Keratinocyte (primary cell): ENCODE measurements around the gene USP26. TPM values are rescaled to one million over a fixed set of nuclear protein-coding genes. Genes with fewer than 3 reads are reported as not detected.

Experiments used
- DNase-seq: peaks from one replicate; pipeline ENCODE4 v3.0.0-alpha.2; 2011; ENCODE audit warnings: low read depth, missing footprints, low spot score
- FAIRE-seq: peaks from 2 replicates; lab custom pipeline; 2011; peaks lifted over from hg19 to GRCh38; lab: Jason Lieb, UNC
- H2AFZ ChIP-seq: 2 replicates; pipeline ENCODE4 v1.6.0; 2012; ENCODE audit warnings: low read length, control low read depth, inconsistent platforms; ENCODE audit not compliant: control insufficient read depth
- H3K27ac ChIP-seq: 2 replicates; pipeline ENCODE4 v1.5.1; 2011; ENCODE audit warnings: low read length; ENCODE audit not compliant: control insufficient read depth, insufficient read depth
- H3K27me3 ChIP-seq: 3 replicates; pipeline ENCODE4 v1.6.0; 2011; ENCODE audit warnings: low read length; ENCODE audit not compliant: control insufficient read depth, insufficient read depth; ENCODE audit errors: extremely low read depth
- H3K36me3 ChIP-seq, 2 experiments: 2 replicates in 1 of 2; 3 replicates in 1 of 2; pipeline ENCODE4 v1.5.1; 2011; ENCODE audit warnings: low read length in 2 of 2, mild to moderate bottlenecking in 1 of 2; ENCODE audit not compliant: control insufficient read depth in 2 of 2, insufficient read depth in 2 of 2; ENCODE audit errors: extremely low read depth in 1 of 2
- H3K4me1 ChIP-seq: 3 replicates; pipeline ENCODE4 v1.5.1; 2011; ENCODE audit warnings: low read length; ENCODE audit not compliant: control insufficient read depth, insufficient read depth; ENCODE audit errors: extremely low read depth
- H3K4me2 ChIP-seq: 3 replicates; pipeline ENCODE4 v1.6.0; 2011; ENCODE audit warnings: low read depth, low read length; ENCODE audit not compliant: control insufficient read depth, insufficient read depth; ENCODE audit errors: extremely low read depth
- H3K4me3 ChIP-seq, 3 experiments: fragments of 200-600 bp in 1 of 3; sonication (generic) in 1 of 3; 2 replicates in 2 of 3; 3 replicates in 1 of 3; pipeline ENCODE4 v1.5.1; 2011 to 2016; ENCODE audit warnings: low read length in 3 of 3, mild to moderate bottlenecking in 3 of 3, control low read depth in 2 of 3, inconsistent platforms in 1 of 3, low read depth in 1 of 3, mixed read lengths in 1 of 3, mixed run types in 1 of 3, moderate library complexity in 1 of 3; ENCODE audit not compliant: control insufficient read depth in 2 of 3, insufficient read depth in 2 of 3; ENCODE audit errors: extremely low read depth in 1 of 3
- H3K79me2 ChIP-seq: 2 replicates; pipeline ENCODE4 v1.6.0; 2012; ENCODE audit warnings: low read length; ENCODE audit not compliant: control insufficient read depth, insufficient read depth
- H3K9ac ChIP-seq: 3 replicates; pipeline ENCODE4 v1.6.0; 2011; ENCODE audit warnings: low read length; ENCODE audit not compliant: control insufficient read depth, insufficient read depth; ENCODE audit errors: extremely low read depth
- H3K9me1 ChIP-seq: 3 replicates; pipeline ENCODE4 v1.6.0; 2011; ENCODE audit warnings: low read length; ENCODE audit not compliant: control insufficient read depth, insufficient read depth; ENCODE audit errors: extremely low read depth
- H3K9me3 ChIP-seq: 2 replicates; pipeline ENCODE4 v1.5.1; 2012; ENCODE audit warnings: low read depth, low read length; ENCODE audit not compliant: control insufficient read depth
- H4K20me1 ChIP-seq: 3 replicates; pipeline ENCODE4 v1.6.0; 2011; ENCODE audit warnings: low read length; ENCODE audit not compliant: control insufficient read depth, insufficient read depth; ENCODE audit errors: extremely low read depth
- CTCF ChIP-seq, 3 experiments: IDR thresholded peaks in 1 of 3; conservative IDR thresholded peaks in 1 of 3; optimal IDR thresholded peaks in 1 of 3; 2 replicates in 2 of 3; 3 replicates in 1 of 3; pipeline versions ENCODE3 to v1.5.1; 2011; ENCODE audit warnings: low read length in 3 of 3, mild to moderate bottlenecking in 3 of 3, moderate library complexity in 2 of 3, control low read depth in 1 of 3, inconsistent platforms in 1 of 3; ENCODE audit not compliant: insufficient read depth in 2 of 3; ENCODE audit errors: extremely low read depth in 1 of 3
- EZH2 ChIP-seq: IDR thresholded peaks from one replicate; pipeline ENCODE4 v1.6.1; 2012; ENCODE audit warnings: inconsistent platforms, mild to moderate bottlenecking, low read length, moderate library complexity
- dilution Hi-C: fragments of 300-500 bp; cut with MboI; formaldehyde crosslinking; loops from one replicate; pipeline ENCODE4 v1.7.0; 2020; ENCODE audit warnings: low sequenced_read_pairs; ENCODE audit not compliant: extremely low pct_ligation_motif_present
- polyA minus RNA-seq, 3 experiments: library from RNA; depleted of rRNA, polyadenylated mRNA; stranded (reverse); fragments of >200 nt; gene quantifications; 1 replicate in 1 of 3; 2 replicates in 1 of 3; 3 replicates in 1 of 3; pipeline ENCODE4 v1.2.3, GENCODE V29; 2011
- polyA plus RNA-seq, 5 experiments: library from polyadenylated mRNA; depleted of rRNA in 3 of 5; stranded (reverse) in 3 of 5; stranded (forward) in 1 of 5; unstranded in 1 of 5; fragments of >200 nt; gene quantifications; 1 replicate in 1 of 5; 2 replicates in 3 of 5; 3 replicates in 1 of 5; pipeline versions ENCODE4 v1.2.1 to v1.2.3, GENCODE V29; 2011 to 2012; ENCODE audit warnings: missing spikeins in 2 of 5, low read depth in 1 of 5, low replicate concordance in 1 of 5

The USP26 gene, protein sequence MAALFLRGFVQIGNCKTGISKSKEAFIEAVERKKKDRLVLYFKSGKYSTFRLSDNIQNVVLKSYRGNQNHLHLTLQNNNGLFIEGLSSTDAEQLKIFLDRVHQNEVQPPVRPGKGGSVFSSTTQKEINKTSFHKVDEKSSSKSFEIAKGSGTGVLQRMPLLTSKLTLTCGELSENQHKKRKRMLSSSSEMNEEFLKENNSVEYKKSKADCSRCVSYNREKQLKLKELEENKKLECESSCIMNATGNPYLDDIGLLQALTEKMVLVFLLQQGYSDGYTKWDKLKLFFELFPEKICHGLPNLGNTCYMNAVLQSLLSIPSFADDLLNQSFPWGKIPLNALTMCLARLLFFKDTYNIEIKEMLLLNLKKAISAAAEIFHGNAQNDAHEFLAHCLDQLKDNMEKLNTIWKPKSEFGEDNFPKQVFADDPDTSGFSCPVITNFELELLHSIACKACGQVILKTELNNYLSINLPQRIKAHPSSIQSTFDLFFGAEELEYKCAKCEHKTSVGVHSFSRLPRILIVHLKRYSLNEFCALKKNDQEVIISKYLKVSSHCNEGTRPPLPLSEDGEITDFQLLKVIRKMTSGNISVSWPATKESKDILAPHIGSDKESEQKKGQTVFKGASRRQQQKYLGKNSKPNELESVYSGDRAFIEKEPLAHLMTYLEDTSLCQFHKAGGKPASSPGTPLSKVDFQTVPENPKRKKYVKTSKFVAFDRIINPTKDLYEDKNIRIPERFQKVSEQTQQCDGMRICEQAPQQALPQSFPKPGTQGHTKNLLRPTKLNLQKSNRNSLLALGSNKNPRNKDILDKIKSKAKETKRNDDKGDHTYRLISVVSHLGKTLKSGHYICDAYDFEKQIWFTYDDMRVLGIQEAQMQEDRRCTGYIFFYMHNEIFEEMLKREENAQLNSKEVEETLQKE
- polyA plus RNA-seq: not detected in 3 replicates
- polyA plus RNA-seq (2011; ENCODE audit: low read depth): not detected
- polyA plus RNA-seq (2011; cell fraction: cytosol; rRNA removed): not detected in 2 replicates
- not detected in 2 replicates for polyA plus RNA-seq (2011; cell fraction: nucleus; rRNA removed)
- not detected in 2 replicates for polyA plus RNA-seq (2012; ENCODE audit: low replicate concordance)
- not detected in 3 replicates for polyA minus RNA-seq
- not detected for polyA minus RNA-seq (2011; cell fraction: cytosol; rRNA and poly(A)+ RNA removed)
- not detected in 2 replicates for polyA minus RNA-seq (2011; cell fraction: nucleus; rRNA and poly(A)+ RNA removed)

DNA sequence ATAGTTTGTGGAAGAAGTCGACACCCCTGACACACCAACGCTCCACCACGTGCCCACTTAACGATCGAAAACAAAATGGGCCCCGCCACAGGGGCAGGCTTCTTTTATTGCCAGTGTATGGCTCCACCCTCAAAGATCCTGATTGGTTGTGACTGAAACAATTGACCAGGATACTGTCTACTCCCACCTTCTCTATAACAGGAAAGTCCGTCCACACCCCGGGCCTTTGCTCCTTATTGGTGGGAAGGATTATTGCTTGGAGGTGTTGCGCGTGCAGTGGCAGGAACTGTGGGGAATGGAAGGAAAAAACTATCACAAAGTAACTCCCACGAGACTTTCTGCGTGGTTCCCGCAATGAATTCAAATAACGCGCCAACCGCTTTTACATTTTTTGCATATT, at the start of gene USP26:
USP26 (minus strand) TSS at position 79 of the 400 bp plus-strand sequence. CDS start 68,889 bp downstream, outside the sequence.
- H3K4me2 ChIP-seq: no peak within 1 kb of the TSS
- no peak for TF ChIP-seq CTCF (optimal IDR thresholded peaks at IDR 0.05 in 1 of 3, IDR thresholded peaks at IDR 0.05 in 1 of 3, conservative IDR thresholded peaks at IDR 0.05 in 1 of 3; ENCODE audit: extremely low read depth in 1 of 3, insufficient read depth in 2 of 3, low read length in 3 of 3)
- no peak for TF ChIP-seq EZH2
- H3K36me3 ChIP-seq: no peaks in the 10 kb centered on the region
- H3K27me3 ChIP-seq: no peaks in the 10 kb centered on the region
- DNase-seq (no peak), FAIRE-seq (no peak)
- no peaks in the 10 kb centered on the region for H3K9me1 ChIP-seq
- H3K27ac ChIP-seq: no peak within 1 kb of the TSS
- H3K79me2 ChIP-seq: no peaks in the 10 kb centered on the region
- no peak within 1 kb of the TSS for H3K9ac ChIP-seq
- H3K9me3 ChIP-seq: no peaks in the 10 kb centered on the region
- no peak within 1 kb of the TSS for H2AFZ ChIP-seq
- H4K20me1 ChIP-seq: no peaks in the 10 kb centered on the region
- dilution Hi-C loops: no loop called here
- no peaks in the 10 kb centered on the region for H3K4me1 ChIP-seq
- no peak within 1 kb of the TSS for H3K4me3 ChIP-seq

- no peak overlapping the region for H3K9ac ChIP-seq
- H3K27me3 ChIP-seq: peaks cover 3% of the 10 kb centered on the region
- dilution Hi-C loops: no loop called here
- no peak overlapping the region for H3K4me3 ChIP-seq
- H3K4me1 ChIP-seq: no peaks in the 10 kb centered on the region
- H2AFZ ChIP-seq: no peak overlapping the region
- H3K36me3 ChIP-seq: no peaks in the 10 kb centered on the region
- H3K9me3 ChIP-seq: no peaks in the 10 kb centered on the region
- FAIRE-seq (no peak), DNase-seq (no peak)
- no peaks in the 10 kb centered on the region for H3K9me1 ChIP-seq
- no peaks in the 10 kb centered on the region for H3K79me2 ChIP-seq
- no peak overlapping the region for H3K4me2 ChIP-seq
- TF ChIP-seq EZH2 (no peak), CTCF (optimal IDR thresholded peaks at IDR 0.05 in 1 of 3, IDR thresholded peaks at IDR 0.05 in 1 of 3, conservative IDR thresholded peaks at IDR 0.05 in 1 of 3; ENCODE audit: extremely low read depth in 1 of 3, insufficient read depth in 2 of 3, low read length in 3 of 3) (no peak)
- no peaks in the 10 kb centered on the region for H4K20me1 ChIP-seq
- H3K27ac ChIP-seq: no peak overlapping the region
Observed at GRCh38 chrX:133134282-133134681, 37.4 kb upstream of the USP26 start.
